GM19455 (cell line): ENCODE data around the gene GTF3C4.

Experiments used
- ATAC-seq: cut with Tn5 transposase; IDR thresholded peaks from one replicate; pipeline ENCODE4 v1.9.1; 2021; ENCODE audit not compliant: unreplicated experiment

The GTF3C4 gene

DNA sequence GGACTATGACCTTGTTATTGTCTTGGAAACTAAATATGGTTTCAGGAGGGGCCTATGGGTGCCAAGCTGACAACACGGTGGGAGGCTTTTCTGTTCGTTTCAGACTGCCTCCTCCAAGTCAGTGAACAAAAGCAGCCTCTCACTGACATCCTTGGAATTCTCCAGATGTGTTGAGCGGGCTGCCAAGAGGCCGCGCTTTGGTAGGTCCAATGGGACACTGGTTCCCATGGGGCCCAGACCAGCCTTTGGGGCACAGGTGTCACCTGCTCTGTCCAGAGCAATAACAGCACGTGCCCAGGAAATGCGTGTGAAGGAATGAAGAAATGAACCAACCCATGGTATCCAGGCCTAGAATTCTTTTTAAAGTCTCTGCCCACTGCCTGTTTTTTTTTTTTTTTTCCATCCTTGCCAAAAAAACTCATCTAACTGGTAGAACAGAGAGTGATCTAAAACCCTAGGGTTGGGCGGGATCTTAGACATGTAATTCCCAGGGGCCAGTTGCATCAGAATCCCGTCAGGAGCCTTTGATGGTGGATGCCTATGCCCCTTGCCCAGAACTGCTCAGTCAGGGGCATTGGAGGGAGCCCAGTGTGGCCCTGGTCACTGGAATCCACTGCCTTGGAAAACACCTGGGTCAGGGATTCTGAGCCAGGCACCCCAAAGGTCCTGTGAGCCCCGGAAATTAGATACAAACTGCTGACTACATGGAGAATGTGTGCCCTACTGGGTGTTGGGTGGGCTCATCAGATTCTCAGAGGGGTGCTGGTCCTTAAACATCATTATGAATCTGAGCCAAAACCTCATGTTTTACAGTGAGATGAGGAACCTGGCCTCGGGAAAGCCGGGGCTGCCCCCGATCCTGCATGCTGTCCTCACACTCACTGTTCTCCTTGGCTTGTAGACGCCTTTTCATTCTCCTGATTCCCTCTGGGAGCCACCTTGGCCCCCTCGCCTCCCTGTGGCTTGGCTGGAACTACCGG, 60.1 kb downstream of the GTF3C4 start:
- ATAC-seq = no peak

DNA sequence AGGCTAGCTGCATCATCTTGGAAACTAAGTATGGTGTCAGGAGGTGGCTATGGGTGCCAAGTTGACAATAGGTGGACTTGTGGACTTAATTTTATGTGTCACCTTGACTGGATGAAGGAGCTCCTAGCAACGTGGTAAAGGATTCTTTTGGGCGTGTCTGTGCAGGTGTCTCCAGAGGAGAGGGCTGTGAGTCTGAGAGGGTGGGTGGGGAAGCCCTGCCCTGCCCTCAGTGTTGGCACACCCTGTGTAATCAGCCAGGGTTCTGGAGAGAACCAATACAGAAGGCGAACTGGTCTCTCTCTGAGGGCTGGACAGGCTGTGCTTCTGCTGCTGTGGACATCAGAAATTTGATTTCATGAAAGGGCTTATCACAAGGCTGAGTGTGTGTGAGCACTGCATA, 61.0 kb downstream of the GTF3C4 start:
- ATAC-seq = no peak

DNA sequence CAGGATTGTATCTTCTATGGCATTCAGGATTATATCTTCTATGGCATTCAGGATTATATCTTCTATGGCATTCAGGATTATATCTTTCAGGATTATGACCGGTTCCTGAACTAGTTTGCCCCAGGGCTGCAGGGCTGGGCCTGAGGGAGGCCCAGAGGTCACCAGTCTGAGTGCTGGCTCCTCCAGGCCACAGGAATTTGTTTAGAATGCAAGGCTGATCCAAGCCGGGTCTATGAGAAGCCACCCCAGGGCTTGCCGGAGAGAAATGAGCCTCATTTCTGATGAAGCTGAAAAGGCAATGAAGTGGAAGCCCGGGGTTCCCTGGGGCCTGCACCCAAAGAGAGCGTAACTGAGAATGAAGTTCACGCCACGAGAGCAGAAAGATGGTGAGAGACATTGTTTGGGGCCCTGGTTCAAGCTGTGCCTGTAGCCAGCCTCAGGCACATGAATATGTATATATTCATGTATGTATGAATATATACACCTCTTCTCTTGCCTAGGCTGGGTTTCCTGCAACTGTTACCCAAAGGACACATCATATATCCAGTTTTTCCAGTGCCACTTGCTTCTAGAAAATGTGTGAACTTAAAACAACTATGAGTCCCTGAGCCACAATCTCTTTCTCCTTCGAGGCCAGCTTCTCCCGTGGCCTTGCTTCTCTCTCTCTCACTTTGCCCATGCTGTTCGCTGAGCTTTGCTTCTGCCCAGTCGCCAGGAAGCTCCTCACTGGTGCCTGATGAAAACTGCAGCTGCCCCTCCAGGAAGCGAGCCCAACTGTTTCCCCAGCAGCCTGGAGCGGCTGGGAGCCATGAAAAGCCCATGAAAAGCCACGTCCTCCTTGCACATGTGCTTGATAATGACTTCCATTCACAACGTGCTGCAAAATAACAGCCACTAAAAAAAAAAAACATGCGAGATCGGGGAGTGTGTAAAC, 62.3 kb downstream of the GTF3C4 start:
- ATAC-seq = no peak

DNA sequence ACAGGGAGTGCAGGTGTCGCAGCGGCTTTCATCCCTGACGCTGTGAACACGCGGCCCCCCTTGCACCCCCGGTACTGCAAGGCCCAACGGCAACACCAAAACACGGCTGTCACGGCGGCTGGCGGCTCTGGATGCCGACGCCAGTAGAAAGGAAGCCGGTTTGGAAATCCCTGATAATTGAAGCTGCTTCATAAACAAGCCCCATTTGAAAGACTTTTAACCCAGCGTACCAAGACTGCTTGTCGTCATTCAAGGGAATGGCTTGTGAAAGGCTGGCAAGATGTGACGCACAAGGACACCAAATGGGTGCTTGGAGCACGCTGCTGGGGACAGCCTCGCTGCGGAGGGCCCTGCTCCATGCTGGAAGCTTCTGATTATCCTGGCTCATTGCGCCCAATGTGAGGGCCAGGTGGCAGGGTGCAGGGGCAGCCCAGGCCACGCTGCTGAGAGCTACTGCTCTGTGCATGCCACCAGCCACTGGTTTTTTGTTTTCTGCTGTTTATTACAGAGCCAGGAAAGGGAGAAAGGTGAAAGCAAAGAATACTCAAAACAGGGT, 63.1 kb downstream of the GTF3C4 start:
- ATAC-seq = no peak

DNA sequence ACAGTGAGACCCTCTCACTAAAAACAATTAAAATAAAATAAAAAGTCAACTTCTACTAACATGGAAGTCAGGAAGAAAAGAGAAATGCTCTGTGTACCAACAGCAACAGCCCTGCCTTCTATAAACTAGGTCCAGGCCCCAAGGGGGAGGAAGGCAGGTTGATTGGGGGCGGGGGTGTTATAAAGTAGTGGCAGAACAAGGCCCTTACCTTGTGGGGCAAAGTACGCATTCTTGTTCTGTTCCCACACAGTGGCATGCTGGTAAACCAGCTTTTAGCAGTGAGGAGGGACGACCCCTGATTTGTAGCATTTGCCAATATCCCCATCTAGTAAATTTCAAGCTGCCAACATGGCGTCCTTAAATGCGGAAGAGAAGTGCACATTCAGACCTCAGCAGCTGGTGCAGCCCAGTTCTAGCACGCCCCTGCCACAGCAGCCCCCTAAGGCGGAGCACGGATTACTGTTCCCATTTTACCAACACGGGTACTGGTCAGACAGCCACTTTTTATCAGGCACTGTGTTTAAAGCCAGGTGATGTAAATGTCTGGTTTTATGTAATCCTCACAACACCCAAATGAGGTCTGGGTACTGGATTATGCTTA, 69.5 kb downstream of the GTF3C4 start:
- no peak for ATAC-seq

DNA sequence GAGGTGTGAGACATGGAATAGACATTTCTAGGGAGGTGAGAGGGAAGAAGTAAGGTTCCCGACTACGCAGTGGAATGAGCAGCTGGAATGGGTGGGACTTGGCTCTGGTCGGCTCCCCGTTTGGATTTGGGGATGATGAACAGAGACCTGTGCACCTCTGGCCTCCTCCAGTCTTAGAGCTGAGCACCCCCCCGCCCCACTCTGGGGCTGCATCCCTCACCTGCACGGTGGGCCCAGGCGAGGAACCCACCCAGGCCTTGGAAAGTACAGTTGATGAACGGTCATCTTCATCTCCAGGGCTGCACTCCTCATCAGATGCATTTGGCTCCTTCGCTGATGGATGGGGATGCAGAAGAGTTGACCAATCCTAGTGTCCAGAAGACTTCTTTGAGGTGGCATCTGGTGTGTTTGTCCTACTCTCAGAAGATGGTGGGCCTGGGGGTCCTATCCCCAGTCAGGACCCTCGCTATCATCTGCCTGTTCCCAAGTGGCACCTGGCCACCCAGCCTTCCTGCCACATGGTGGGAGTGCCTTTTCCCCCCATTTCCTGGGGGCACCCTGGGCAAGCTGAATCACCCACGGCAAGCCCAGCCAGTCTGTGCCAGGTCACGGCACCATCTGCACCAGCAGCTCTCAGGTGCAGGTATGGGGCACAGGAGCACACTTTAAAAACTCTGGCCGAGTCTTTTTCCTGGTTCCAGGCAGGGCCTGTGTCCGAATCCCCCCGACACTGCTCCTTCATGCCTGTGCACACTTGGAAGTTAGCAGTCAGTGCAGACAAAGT, 70.5 kb downstream of the GTF3C4 start:
- no peak for ATAC-seq

DNA sequence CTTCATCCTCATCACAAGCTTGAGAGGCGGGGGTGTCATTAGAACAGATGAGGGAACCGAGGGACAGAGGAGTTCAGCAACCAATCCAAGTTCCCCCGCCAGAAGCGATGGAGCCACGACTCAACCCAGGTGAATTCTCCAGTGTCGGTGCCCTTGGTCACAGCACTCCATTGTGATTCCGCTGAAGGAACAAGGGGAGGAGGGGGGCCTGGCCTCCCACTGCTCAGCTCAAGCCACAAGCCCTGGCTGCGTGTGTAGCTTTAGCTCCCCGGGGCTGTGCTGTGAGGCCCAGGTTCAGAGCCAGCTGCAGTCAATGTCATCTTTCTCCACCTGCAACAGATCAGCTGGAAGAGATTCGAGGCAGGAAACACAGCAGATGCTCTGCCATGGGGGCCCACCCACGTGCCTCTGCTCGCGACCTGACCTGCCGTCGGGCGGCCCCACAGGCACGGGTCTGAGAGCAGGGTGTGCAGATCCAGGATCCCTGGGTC, 72.6 kb downstream of the GTF3C4 start:
- no peak for ATAC-seq

DNA sequence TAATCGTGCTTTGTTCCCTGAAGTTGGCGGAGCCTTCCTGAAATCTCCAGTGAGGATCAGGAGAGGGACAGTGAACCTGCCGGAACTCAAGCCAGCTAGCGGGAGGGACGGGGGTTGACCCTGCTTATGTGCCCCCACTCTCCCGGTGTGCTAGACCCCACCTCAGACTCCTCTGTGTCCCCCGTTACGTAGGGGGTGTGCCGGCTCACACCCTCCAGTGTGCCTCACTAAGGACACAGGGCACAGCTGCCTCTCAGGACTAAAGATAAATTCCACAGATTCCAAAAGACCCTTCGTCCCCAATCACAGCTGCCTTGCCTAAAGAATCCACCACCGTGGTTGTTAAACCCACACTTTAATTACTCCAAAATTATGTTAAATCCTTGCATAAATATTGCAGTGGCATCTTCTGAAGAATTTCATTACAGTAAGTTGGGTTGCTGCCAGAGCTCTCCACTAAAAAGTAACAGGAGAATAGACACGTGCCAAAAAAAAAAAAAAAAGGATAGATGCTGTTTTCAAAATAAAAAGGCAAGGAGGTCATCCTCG, 73.7 kb downstream of the GTF3C4 start:
- no peak for ATAC-seq
